ENCODE results near the gene VSIG2.

DNA sequence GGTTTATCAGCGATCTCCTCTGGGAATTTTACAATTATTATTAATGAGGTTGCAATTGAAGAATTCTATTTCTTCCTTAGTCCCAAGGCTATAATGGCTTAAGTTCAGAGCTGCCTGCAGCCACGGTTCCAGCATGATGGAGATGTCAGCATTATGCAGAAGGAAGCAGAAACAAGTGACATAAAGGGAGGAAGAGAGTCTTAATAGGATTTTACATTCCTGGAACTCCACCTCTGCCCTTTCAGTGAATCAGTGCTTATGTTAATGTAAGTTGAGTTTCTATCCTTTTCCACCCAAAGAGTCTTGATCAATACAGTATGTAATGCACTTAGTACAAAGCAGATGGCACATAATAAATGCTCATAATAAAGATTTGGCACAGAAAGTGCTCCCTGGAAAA, 23.9 kb downstream of the VSIG2 start:
- TF ChIP-seq REST (IDR thresholded peaks at IDR 0.05; ENCODE audit: insufficient read depth in 1 of 2, low read depth in 2 of 2, low read length in 2 of 2) (no peak), FOXP2 (optimal IDR thresholded peaks at IDR 0.05; ENCODE audit: borderline replicate concordance, extremely low read depth, extremely low read length, insufficient read depth) (no peak), POLR2AphosphoS5 (IDR thresholded peaks at IDR 0.05; ENCODE audit: low read depth, low read length) (no peak)

Data from PFSK-1 (cell line).